Dedifferentiated amniotic fluid mesenchymal stem cell (primary cell): Measurements from ENCODE around the gene RUBCNL.

Experiments
- DNase-seq: peaks from one replicate; pipeline ENCODE4 v3.0.0-alpha.2; 2016; ENCODE audit errors: extremely low spot score

RUBCNL gene

GRCh38 chr13:46340631-46341111 lies 46.4 kb downstream of the RUBCNL start:
- DNase-seq, result no peak

- DNase-seq, result no peak
These were observed 47.0 kb downstream of the RUBCNL start for GRCh38 chr13:46340011-46340410.

GRCh38 chr13:46339035-46339666 lies 47.9 kb downstream of the RUBCNL start:
- DNase-seq, result no peak

- no peak for DNase-seq
These were observed 49.4 kb downstream of the RUBCNL start for GRCh38 chr13:46337700-46338099.

DNA sequence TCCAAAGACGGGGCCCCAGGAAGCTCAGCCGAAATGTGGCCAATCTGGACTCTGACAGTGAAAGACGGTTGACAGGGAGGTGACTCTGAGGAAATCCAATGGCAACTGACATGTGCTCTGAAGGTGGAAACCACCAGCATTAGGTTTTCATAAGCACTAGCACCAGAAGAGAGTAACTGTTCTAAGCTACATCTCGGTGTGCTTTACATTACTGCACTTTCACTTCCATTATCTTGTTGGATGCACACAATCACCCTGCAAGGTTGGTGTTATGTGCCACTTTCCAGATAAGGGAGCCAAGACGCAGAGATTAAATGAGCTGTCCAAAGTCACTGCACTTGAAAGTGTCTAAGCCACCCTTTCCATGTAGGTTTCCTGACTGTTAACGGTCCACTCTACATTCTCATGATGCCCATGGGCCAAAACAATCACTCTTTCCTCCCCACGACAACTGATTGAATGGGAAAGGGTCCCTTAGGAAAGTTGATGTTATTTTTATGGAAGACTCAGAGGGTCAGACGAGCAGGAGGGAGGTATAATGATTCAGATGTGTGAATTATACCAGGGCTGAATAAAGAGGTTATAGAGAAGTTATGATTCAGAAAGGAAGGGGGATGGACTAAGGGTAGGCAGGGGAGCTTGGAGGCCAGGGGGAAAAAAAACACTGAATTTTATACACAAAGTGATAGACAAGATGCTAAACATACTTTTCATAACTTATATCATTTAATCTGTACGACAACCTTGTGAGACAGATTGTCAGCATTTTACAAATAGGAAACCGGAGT lies 52.8 kb downstream of the RUBCNL start:
- DNase-seq, result no peak

GRCh38 chr13:46332772-46333171 lies 54.3 kb downstream of the RUBCNL start:
- no peak for DNase-seq

DNA sequence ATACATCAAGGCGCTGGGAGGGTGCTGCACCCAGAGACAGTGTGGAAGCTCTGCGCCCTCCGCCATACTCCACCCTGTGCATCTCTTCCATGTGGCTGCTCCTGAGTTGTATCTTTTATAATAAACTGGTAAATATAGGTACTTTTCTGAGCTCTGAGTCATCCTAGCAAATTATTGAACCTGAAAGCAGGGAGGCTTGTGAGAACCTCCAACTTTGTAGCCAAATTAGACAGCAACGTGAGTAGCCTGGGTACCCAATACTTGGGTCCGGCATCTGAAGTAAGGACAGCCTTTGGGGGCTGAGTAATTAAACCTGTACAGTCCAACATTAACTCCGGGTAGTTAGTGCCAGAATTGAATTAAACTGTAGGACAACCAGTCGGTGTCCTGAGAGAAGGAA lies 57.4 kb downstream of the RUBCNL start:
- DNase-seq, result no peak

DNA sequence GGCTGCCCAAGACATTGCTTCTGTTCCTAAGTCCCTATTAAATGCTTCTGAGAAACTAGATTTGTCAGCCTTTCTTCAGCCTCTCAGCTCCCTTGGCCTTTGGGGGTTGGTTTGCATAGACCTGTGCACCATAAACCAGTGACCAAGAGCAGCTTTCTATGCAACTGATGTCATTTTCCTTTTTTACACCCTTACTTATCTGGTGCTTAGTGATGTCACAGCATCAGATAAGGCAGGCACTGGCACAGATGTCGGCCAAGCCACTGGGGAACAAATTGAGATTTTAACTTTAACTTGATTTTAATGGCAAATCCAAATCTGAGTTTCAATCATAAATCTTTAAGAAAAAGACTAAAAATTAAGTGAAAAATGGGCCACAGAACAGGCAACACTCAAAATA lies 59.8 kb downstream of the RUBCNL start:
- DNase-seq, result no peak

DNA sequence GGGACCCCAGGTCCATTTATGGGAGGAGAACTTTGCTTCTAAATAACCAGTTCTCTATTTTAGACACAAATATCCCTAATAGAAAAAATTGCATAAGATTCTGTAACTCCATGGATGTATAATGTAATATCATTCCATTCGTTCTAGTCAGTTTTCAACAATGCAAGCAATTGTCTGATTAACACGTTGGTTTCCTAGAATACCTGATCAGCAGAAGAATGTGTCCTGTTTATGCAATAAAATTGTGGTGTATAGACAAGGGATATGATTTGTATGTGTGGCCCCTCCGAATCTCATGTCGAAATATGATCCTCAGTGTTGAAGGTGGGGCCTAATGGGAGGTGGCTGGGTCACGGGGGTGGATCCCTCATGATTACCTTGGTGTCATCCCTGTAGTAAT lies 62.1 kb downstream of the RUBCNL start:
- no peak for DNase-seq

DNA sequence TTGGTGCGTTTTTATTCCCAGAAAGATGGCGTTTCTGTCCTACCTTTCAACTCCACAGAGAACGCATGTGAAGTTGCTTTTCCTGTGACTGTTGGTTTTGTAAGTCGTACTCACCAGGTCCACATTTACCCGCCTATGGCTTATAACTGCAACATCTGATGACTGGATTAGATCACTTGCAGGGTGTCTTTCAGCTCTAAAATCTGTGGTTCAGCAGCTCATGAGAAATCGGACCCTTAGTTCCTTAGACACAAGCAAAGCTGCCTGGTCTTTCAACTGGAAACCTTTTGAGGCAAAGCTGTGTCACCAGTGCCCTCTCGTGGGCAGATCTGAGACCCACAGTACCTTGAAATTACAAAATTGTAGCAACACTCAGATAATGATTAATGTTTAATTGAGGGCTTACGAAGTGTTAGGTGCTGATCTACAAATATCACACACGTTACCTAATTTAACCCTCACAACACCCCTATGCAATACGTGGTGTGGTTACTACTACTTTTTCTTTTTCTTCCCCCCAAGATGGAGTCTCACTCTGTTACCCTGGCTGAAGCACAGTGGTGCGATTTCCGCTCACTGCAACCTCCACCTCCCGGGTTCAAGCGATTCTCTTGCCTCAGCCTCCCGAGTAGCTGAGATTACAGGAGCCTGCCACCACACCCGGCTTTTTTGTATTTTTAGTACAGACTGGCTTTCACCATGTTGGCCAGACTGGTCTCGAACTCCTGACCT lies 65.4 kb downstream of the RUBCNL start:
- DNase-seq, result peak; percentile 59

DNA sequence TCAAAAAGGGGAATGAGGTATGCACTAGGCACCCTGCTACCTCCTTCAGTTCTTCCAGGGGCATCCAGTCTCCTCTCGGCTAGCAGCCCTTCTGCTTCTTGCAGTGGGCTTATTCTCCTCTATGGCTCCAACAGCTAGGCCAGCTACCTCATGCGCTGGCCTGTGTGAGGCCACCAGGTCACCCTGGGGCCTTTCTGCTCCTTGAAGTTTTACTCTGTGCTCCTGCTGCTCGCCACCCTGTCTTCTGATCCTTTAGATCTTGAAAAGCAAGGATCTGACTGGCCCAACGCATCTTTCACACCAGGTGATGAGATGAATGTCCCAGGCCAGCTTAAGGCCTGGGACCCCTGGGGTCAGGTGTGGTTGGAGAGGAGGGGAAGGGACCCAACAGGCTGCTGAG lies 66.2 kb downstream of the RUBCNL start:
- DNase-seq, result no peak

DNA sequence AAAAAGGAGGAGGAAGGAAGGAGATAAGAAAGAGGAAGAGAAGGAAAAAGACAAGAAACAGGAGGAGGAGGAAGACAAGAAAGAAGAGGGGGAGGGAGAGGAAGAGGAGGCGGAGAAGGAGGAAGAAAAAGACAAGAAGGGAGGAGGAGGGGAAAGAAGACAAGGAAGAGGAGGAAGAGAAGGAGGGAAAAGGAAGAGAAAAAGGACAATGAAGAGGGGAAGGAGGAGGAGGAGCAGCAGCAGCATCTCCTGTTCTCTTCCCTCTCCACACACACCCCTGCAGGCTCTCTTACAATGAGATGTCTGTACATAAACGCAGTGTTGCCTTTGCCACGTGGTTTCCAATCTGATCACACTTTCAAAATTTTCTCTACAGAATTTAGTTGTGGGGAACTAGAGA lies 66.6 kb downstream of the RUBCNL start:
- no peak for DNase-seq

DNA sequence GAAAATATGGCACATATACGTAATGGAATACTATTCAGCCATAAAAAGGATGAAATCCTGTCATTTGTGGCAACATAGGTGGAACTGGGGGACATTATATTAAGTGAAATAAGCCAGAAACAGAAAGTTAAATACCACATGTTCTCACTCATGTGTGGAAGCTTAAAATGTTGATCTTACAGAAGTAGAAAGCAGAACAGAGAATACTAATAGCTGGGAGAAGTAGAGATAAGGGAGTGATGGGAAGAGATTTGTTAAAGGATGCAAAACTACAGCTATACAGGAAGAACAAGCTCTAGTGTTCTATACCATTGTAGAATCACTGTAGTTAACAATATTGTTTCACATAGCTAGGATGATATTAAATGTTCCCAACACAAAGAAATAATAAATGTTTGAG lies 68.1 kb downstream of the RUBCNL start:
- DNase-seq, result no peak

DNA sequence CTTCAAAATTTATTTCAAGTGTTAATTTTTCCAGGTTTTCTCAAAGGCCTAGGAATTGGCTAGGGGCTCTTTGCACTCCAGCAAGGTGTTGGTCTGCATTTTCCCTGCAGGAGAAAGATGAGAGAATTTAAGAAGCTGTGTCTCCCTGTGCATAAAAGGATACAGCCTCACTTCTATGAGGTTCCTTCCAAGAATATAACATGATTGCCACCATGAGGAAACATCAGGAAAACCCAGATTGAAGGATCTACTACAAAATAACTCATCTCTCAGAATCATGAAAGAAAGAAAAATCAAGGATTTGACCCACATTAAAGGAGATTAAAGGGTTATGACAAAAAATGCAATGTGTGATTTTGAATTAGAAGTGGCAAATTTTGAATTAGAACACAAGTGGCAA lies 69.9 kb downstream of the RUBCNL start:
- no peak for DNase-seq

DNA sequence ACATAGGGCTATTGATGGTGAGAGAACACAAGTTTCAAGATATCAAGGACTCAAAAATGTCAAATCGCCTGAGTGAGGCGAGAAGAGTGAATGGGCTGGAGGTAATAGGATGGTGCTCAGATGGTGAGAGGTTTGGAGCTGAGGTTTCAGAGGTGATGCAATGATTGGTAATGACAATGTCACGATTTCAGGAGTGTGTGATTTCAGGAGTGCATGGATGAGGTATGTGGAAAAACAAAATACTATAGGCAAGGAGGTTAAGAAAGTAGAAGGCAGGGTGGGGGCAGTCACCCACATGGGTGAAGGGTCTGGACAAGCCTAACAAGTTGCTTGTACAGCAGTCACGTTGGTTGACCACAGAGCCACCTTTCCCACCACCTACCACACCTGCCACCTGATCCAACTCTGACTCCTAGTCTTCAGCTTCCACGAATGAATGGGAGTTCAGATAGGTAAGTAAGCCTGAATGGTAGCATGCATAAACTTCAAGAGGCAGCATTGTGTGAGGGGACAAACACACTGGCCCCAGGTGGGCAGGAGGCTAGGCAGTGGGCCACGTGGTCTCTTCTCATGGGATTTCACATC lies 71.5 kb downstream of the RUBCNL start:
- DNase-seq, result no peak

DNA sequence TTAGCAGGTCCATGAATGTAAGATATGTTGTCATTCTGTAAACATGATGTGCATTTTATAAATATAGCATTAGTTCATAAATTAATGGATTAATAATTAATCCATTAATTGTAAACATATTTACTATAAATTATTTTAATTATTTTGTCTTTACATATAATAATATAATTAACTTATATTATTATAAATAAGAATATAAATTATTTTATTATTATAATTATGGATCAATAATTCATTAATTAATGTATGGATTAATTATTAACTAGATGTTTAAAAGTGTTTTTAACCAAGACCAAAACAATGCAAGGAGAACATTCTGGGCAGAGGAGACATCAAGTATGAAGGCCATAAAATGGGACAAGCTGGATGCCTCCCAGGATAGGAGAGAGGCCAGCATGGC lies 72.0 kb downstream of the RUBCNL start:
- DNase-seq, result no peak

DNA sequence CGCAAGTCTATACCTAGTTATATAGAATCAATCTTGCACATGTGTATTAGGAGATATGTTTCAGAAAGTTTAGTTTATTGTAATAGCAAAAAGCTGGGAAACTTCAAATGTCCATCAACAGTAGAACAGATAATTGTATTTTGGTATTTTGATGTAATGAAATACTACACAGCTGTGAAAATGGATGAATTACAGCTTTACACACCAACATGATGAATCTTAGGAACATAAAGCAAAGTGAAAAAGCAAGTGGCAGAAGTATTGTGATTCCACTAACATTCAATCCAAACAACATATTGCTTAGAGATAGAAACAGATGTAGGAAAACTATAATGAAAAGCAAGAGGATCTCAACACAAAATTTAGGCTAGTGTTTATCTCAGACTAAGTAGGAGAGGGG lies 72.5 kb downstream of the RUBCNL start:
- no peak for DNase-seq

DNA sequence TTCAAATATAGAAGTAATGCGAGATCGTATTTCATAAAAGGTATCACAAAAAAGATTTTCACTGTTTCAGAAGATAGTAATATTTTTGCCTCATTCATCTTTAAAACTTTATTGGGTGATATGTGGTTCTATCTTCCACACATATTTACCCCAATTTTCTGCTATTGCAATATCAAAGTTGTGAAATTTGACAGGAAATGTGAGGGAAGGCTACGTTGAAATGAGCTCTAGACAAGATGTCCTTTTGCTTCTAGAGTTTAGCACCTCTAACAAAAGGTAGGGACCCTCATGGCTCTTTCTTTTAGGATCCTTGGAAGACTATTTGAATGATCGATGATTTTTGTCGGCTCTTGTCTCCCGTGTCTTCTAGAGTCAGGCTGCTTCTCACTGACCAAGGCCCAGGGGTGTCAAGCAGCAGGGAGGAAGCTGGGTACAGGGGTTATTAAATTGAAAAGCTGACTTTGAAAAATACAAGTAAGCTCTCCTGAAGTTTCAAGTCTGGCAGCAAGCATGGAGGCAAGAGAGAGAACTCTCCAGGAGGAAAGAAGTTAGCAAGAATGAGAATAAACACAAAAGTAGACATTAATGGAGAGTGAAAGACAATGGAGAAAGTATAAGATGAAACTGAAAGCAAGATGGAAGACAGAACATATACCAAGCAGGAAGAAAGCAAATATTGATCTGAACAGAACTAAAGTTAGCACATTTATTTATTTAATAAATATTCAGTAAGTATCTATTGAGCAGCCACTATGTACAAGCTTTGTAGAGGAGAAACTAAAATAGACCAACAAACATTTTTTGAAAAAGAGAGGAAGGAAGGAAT lies 73.4 kb downstream of the RUBCNL start:
- DNase-seq, result no peak

DNA sequence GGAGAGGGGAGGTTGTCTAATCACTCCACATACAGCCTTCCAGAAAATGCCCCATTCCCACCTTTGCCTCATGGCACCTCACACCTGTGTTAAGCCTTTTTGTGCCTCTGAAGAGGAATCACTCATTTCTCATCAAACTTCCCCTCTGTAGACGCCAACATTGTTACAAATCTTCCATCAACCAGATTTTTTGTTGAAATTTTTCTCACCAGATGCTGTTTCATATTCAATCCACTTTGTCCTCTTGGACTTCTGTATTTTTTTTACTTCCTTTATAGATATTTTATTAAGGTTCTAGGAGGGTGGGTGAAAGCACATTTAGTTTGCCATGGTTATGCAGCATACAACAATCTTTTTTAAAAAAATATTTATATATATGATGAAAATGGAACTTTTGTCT lies 74.0 kb downstream of the RUBCNL start:
- DNase-seq, result no peak

- no peak for DNase-seq
These were observed 75.8 kb downstream of the RUBCNL start for GRCh38 chr13:46311217-46311616.

DNA sequence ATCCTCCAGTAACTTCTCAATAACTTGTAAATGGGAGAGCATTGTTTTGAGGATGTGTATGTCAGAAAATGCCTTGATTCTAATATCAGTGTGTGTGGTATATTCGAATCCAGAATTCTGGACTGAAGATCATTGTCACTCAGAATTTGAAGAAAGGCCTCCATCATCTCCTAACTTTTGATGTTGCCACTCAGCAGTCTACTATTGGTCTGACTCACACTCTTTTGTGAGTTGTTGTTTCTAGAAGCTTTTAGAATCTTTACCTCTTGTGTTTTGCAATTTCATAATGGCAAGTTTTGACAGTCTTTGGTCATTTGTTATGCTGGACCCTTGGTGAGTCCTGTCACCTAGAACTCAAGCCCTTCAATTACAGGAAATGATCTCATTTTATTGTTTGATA lies 77.0 kb downstream of the RUBCNL start:
- no peak for DNase-seq

GRCh38 chr13:46307554-46307953 lies 79.5 kb downstream of the RUBCNL start:
- DNase-seq, result no peak
